H9 (cell line): ENCODE results near the gene SECISBP2. TPM values are rescaled to one million over a fixed set of nuclear protein-coding genes. Genes with fewer than 3 reads are reported as not detected.
"Not testable (repeated sequence)": the region's sequence is repeated elsewhere in the genome, so short reads cannot be mapped to it uniquely, and the experiment has no call there.

Source experiments
- DNase-seq: peaks from one replicate; pipeline ENCODE4 v3.0.0-alpha.2; 2017
- H2AFZ ChIP-seq: one replicate; pipeline ENCODE4 v1.6.1; 2013; ENCODE audit warnings: mild to moderate bottlenecking, low read length, control low read depth, moderate library complexity
- H2AK5ac ChIP-seq: 2 replicates; pipeline ENCODE4 v1.6.1; 2013; ENCODE audit warnings: low read length, control low read depth, mixed read lengths; ENCODE audit not compliant: insufficient read length
- H2BK120ac ChIP-seq: one replicate; pipeline ENCODE4 v1.6.1; 2013; ENCODE audit warnings: low read depth, mild to moderate bottlenecking, low read length, control low read depth, inconsistent platforms; ENCODE audit not compliant: poor library complexity, severe bottlenecking
- H2BK12ac ChIP-seq: 2 replicates; pipeline ENCODE4 v1.6.1; 2013; ENCODE audit warnings: low read length, control low read depth, mixed read lengths, low read depth; ENCODE audit not compliant: insufficient read length
- H2BK15ac ChIP-seq: 2 replicates; pipeline ENCODE4 v1.6.1; 2013; ENCODE audit warnings: low read depth, low read length, control low read depth
- H2BK20ac ChIP-seq: one replicate; pipeline ENCODE4 v1.6.1; 2013; ENCODE audit warnings: low read depth, mild to moderate bottlenecking, low read length, control low read depth, inconsistent platforms; ENCODE audit not compliant: poor library complexity, severe bottlenecking
- H2BK5ac ChIP-seq: 2 replicates; pipeline ENCODE4 v1.6.1; 2013; ENCODE audit warnings: low read length, control low read depth, mixed read lengths; ENCODE audit not compliant: insufficient read length
- H3K14ac ChIP-seq: 2 replicates; pipeline ENCODE4 v1.6.1; 2013; ENCODE audit warnings: low read length, control low read depth; ENCODE audit not compliant: insufficient read depth
- H3K18ac ChIP-seq: 2 replicates; pipeline ENCODE4 v1.6.1; 2013; ENCODE audit warnings: low read depth, mild to moderate bottlenecking, mixed read lengths, low read length, control low read depth; ENCODE audit not compliant: insufficient read length
- H3K23ac ChIP-seq: 2 replicates; pipeline ENCODE4 v1.6.1; 2013; ENCODE audit warnings: low read length, control low read depth, mixed read lengths, low read depth; ENCODE audit not compliant: insufficient read length
- H3K23me2 ChIP-seq: 2 replicates; pipeline ENCODE4 v1.6.1; 2013; ENCODE audit warnings: low read depth, mild to moderate bottlenecking, mixed read lengths, low read length, control low read depth; ENCODE audit not compliant: insufficient read length, poor library complexity, severe bottlenecking
- H3K27ac ChIP-seq: 2 replicates; pipeline ENCODE4 v1.5.1; 2013; ENCODE audit warnings: low read length, control low read depth, mixed read lengths, low read depth; ENCODE audit not compliant: insufficient read length
- H3K27me3 ChIP-seq: 2 replicates; pipeline ENCODE4 v1.6.1; 2013; ENCODE audit warnings: low read length, control low read depth, inconsistent platforms; ENCODE audit not compliant: insufficient read depth
- H3K4ac ChIP-seq: 2 replicates; pipeline ENCODE4 v1.6.1; 2013; ENCODE audit warnings: low read depth, mild to moderate bottlenecking, control low read depth, inconsistent platforms, low read length, moderate library complexity
- H3K4me1 ChIP-seq: 2 replicates; pipeline ENCODE4 v1.6.1; 2013; ENCODE audit warnings: low read length, control low read depth, inconsistent platforms; ENCODE audit not compliant: insufficient read depth
- H3K4me2 ChIP-seq: 2 replicates; pipeline ENCODE4 v1.6.1; 2013; ENCODE audit warnings: low read length, control low read depth, mixed read lengths; ENCODE audit not compliant: insufficient read length, insufficient read depth
- H3K56ac ChIP-seq: 2 replicates; pipeline ENCODE4 v1.6.1; 2013; ENCODE audit warnings: low read depth, mild to moderate bottlenecking, mixed read lengths, low read length, control low read depth; ENCODE audit not compliant: insufficient read length
- H3K79me1 ChIP-seq: 2 replicates; pipeline ENCODE4 v1.6.1; 2013; ENCODE audit warnings: low read depth, mild to moderate bottlenecking, moderate library complexity, low read length, control low read depth, inconsistent platforms; ENCODE audit not compliant: insufficient read depth, poor library complexity, severe bottlenecking
- H3K79me2 ChIP-seq: 2 replicates; pipeline ENCODE4 v1.6.1; 2013; ENCODE audit warnings: low read length, control low read depth, inconsistent platforms; ENCODE audit not compliant: insufficient read depth
- H3K9ac ChIP-seq: 2 replicates; pipeline ENCODE4 v1.6.1; 2013; ENCODE audit warnings: low read length, control low read depth, mixed read lengths; ENCODE audit not compliant: insufficient read length; ENCODE audit errors: extremely low read depth
- H3K9me3 ChIP-seq: one replicate; pipeline ENCODE4 v1.6.1; 2013; ENCODE audit warnings: low read depth, low read length, inconsistent platforms; ENCODE audit not compliant: control insufficient read depth
- H3T11ph ChIP-seq: one replicate; pipeline ENCODE4 v1.6.1; 2013; ENCODE audit warnings: mild to moderate bottlenecking, low read length, control low read depth, inconsistent platforms
- H4K20me1 ChIP-seq: one replicate; pipeline ENCODE4 v1.6.1; 2013; ENCODE audit not compliant: control insufficient read depth, insufficient read length, insufficient read depth
- H4K5ac ChIP-seq: 2 replicates; pipeline ENCODE4 v1.6.1; 2013; ENCODE audit warnings: low read depth, mild to moderate bottlenecking, mixed read lengths, low read length, control low read depth; ENCODE audit not compliant: insufficient read length
- H4K8ac ChIP-seq: replicated peaks from 2 replicates; pipeline ENCODE4 v1.6.1; 2013; ENCODE audit warnings: low read length, control low read depth, mixed read lengths, low read depth; ENCODE audit not compliant: insufficient read length
- H4K91ac ChIP-seq: 2 replicates; pipeline ENCODE4 v1.6.1; 2013; ENCODE audit warnings: low read depth, mild to moderate bottlenecking, moderate library complexity, mixed read lengths, low read length, control low read depth; ENCODE audit not compliant: insufficient read length
- H3K27ac Mint-ChIP-seq, 3 experiments: 2 replicates in 2 of 3; 3 replicates in 1 of 3; pipeline ENCODE4 v1.8.0; 2020 to 2021; ENCODE audit warnings: mixed read lengths in 3 of 3, mild to moderate bottlenecking in 1 of 3, moderate library complexity in 1 of 3
- H3K27me3 Mint-ChIP-seq: 2 replicates; pipeline ENCODE4 v1.8.0; 2021; ENCODE audit warnings: low read depth, mild to moderate bottlenecking, moderate library complexity, mixed read lengths
- H3K36me3 Mint-ChIP-seq, 3 experiments: 2 replicates in 2 of 3; 3 replicates in 1 of 3; pipeline ENCODE4 v1.8.0; 2020 to 2021; ENCODE audit warnings: low read depth in 3 of 3, mixed read lengths in 3 of 3; ENCODE audit not compliant: insufficient read depth in 1 of 3
- H3K4me1 Mint-ChIP-seq, 2 experiments: 2 replicates each; pipeline ENCODE4 v1.8.0; 2020; ENCODE audit warnings: mixed read lengths in 2 of 2
- H3K4me3 Mint-ChIP-seq, 2 experiments: 2 replicates in 1 of 2; 3 replicates in 1 of 2; pipeline ENCODE4 v1.8.0; 2020 to 2021; ENCODE audit warnings: mild to moderate bottlenecking in 2 of 2, mixed read lengths in 2 of 2, moderate library complexity in 1 of 2
- H3K9me3 Mint-ChIP-seq, 2 experiments: 2 replicates in 1 of 2; 3 replicates in 1 of 2; pipeline ENCODE4 v1.8.0; 2020; ENCODE audit warnings: mild to moderate bottlenecking in 2 of 2, mixed read lengths in 2 of 2, moderate library complexity in 1 of 2
- CTCF ChIP-seq: fragments of 200-600 bp; sonication (generic); conservative IDR thresholded peaks from 3 replicates; pipeline ENCODE4 v1.8.0; 2021; ENCODE audit warnings: antibody characterized with exemption, mild to moderate bottlenecking
- WGBS: extraction: QIAGEN DNeasy Blood & Tissue Kit; methylation state at CpG from one replicate; pipeline ENCODE4 v1.1.7; 2013; ENCODE audit warnings: missing lambda C conversion rate, low lambda C conversion rate, mixed read lengths; ENCODE audit not compliant: insufficient read length; ENCODE audit errors: extremely low coverage; 5-methylcytosine and 5-hydroxymethylcytosine counted together
- total RNA-seq: library from RNA; stranded (reverse); gene quantifications from 2 replicates; pipeline ENCODE4 v1.2.1, GENCODE V29; 2021

SECISBP2 gene
- total RNA-seq, 1 experiment from 2014 or later: 62.7 TPM

- Histone ChIP-seq H4K5ac (no peak overlapping the region), H3K27me3 (no peaks in the 10 kb centered on the region), H4K91ac (no peak overlapping the region), H4K20me1 (no peaks in the 10 kb centered on the region), H3K14ac (no peak overlapping the region), H3K27ac (no peak overlapping the region), H4K8ac (no peak overlapping the region), H2AFZ (no peak overlapping the region), H2BK12ac (no peak overlapping the region), H3K79me1 (no peaks in the 10 kb centered on the region), H3K79me2 (no peaks in the 10 kb centered on the region), H3K9me3 (no peaks in the 10 kb centered on the region), H3K4me2 (no peak overlapping the region), H2BK5ac (no peak overlapping the region), H2BK15ac (no peak overlapping the region), H3K4me1 (no peaks in the 10 kb centered on the region), H3T11ph (no peak overlapping the region), H3K23me2 (no peaks in the 10 kb centered on the region), H2AK5ac (no peak overlapping the region), H2BK120ac (no peak overlapping the region), H2BK20ac (no peak overlapping the region), H3K23ac (no peak overlapping the region), H3K9ac (no peak overlapping the region), H3K56ac (no peak overlapping the region), H3K18ac (no peak overlapping the region), H3K4ac (no peak overlapping the region)
- no CpG with 5 or more reads among the region's 6 CpGs for WGBS
- H3K4me3 Mint-ChIP-seq: no peak overlapping the region
- no peak for TF ChIP-seq CTCF
- no peak overlapping the region for H3K27ac Mint-ChIP-seq
- peaks cover 1% of the 10 kb centered on the region; the same call in 1 of the 2 replicates for H3K27me3 Mint-ChIP-seq
- no peaks in the 10 kb centered on the region for H3K36me3 Mint-ChIP-seq
- H3K4me1 Mint-ChIP-seq: peaks cover 2% of the 10 kb centered on the region in 2 experiments; a peak in 2 of 4 replicates
- no peaks in the 10 kb centered on the region for H3K9me3 Mint-ChIP-seq
- no peak for DNase-seq
Observed at GRCh38 chr9:89370593-89370992, 52.3 kb downstream of the SECISBP2 start.

- H2BK5ac ChIP-seq, H3K4me1 Mint-ChIP-seq, H4K8ac ChIP-seq, H2AK5ac ChIP-seq, H3T11ph ChIP-seq, H2BK15ac ChIP-seq, H3K23ac ChIP-seq, H4K20me1 ChIP-seq, H2BK20ac ChIP-seq, H3K4me3 Mint-ChIP-seq, H3K9ac ChIP-seq, H4K91ac ChIP-seq, H3K27ac Mint-ChIP-seq, H3K4me2 ChIP-seq, H4K5ac ChIP-seq, H3K4me1 ChIP-seq, H3K4ac ChIP-seq, H3K9me3 ChIP-seq, H3K36me3 Mint-ChIP-seq, H2BK120ac ChIP-seq, H3K79me1 ChIP-seq, H3K18ac ChIP-seq, H3K9me3 Mint-ChIP-seq, H3K56ac ChIP-seq, H3K79me2 ChIP-seq, H3K27ac ChIP-seq, H2AFZ ChIP-seq, H2BK12ac ChIP-seq, H3K14ac ChIP-seq, H3K27me3 ChIP-seq, H3K27me3 Mint-ChIP-seq, DNase-seq, H3K23me2 ChIP-seq: not testable (repeated sequence)
- WGBS: no CpG with 5 or more reads among the region's 5 CpGs
Observed at GRCh38 chr9:89371791-89372190, 53.5 kb downstream of the SECISBP2 start.
